GM12878 (cell line): ENCODE results near the gene PARD6B. TPM values are rescaled to one million over a fixed set of nuclear protein-coding genes. Genes with fewer than 3 reads are reported as not detected.

Experiments used
- ATAC-seq: fragments of 200-7000 bp; cut with Tn5 transposase; 3 replicates; pipeline ENCODE4 v1.9.1; 2020; ENCODE audit warnings: mild to moderate bottlenecking, moderate library complexity
- BruUV-seq: library from RNA; stranded (reverse); fragments of 400-500 nt; replicated peaks from 2 replicates; lab custom pipeline; 2021; lab: Mats Ljungman, UMichigan
- CTCF ChIA-PET: fragments of 300-600 bp; sonication (Branson Sonifier 250); formaldehyde crosslinking; extraction: SDS; loops from one replicate; lab custom pipeline; 2021; ENCODE audit warnings: inconsistent platforms; lab: Yijun Ruan, JAX
- POLR2A ChIA-PET: fragments of 350-600 bp; formaldehyde crosslinking; extraction: SDS; loops from one replicate; lab custom pipeline; 2021; ENCODE audit warnings: inconsistent platforms; lab: Charles Lee
- RAD21 ChIA-PET: fragments of 300-600 bp; sonication (Branson Sonifier 250); formaldehyde crosslinking; loops from one replicate; lab custom pipeline; 2023; ENCODE audit warnings: antibody characterized with exemption; ENCODE audit not compliant: unreplicated experiment; lab: Charles Lee
- SMC1A ChIA-PET: fragments of 300-600 bp; sonication (Branson Sonifier 250); formaldehyde crosslinking; loops from one replicate; lab custom pipeline; 2023; ENCODE audit not compliant: unreplicated experiment, uncharacterized antibody; lab: Charles Lee
- DNase-seq: peaks from one replicate; pipeline ENCODE4 v3.0.0-alpha.2; 2011; ENCODE audit warnings: low read depth, low spot score
- FAIRE-seq: peaks from 3 replicates; lab custom pipeline; 2011; peaks lifted over from hg19 to GRCh38; lab: Jason Lieb, UNC
- H2AFZ ChIP-seq: 2 replicates; pipeline ENCODE4 v1.6.0; 2011; ENCODE audit warnings: low read depth, low read length, control low read depth; ENCODE audit not compliant: control insufficient read depth
- H3K27ac ChIP-seq: 2 replicates; pipeline ENCODE4 v1.5.1; 2011; ENCODE audit warnings: control low read depth; ENCODE audit not compliant: control insufficient read depth, insufficient read depth
- H3K27me3 ChIP-seq, 2 experiments: replicated peaks in 1 of 2; 2 replicates each; pipeline versions ENCODE4 v1.6.0 to v1.6.1; 2011; ENCODE audit warnings: low read length in 1 of 2; ENCODE audit not compliant: control insufficient read depth in 2 of 2, insufficient read depth in 2 of 2
- H3K36me3 ChIP-seq, 2 experiments: 2 replicates each; pipeline ENCODE4 v1.5.1; 2011; ENCODE audit warnings: low read length in 1 of 2; ENCODE audit not compliant: control insufficient read depth in 2 of 2, insufficient read depth in 2 of 2
- H3K4me1 ChIP-seq: 2 replicates; pipeline ENCODE4 v1.6.1; 2011; ENCODE audit warnings: mild to moderate bottlenecking, low read length, moderate library complexity, mixed read lengths; ENCODE audit not compliant: control insufficient read depth, insufficient read depth
- H3K4me2 ChIP-seq: 2 replicates; pipeline ENCODE4 v1.6.0; 2011; ENCODE audit warnings: control low read depth; ENCODE audit not compliant: control insufficient read depth, insufficient read depth
- H3K4me3 ChIP-seq: fragments of 200-600 bp; sonication (generic); 2 replicates; pipeline ENCODE4 v1.5.1; 2016
- H3K79me2 ChIP-seq: 2 replicates; pipeline ENCODE4 v1.6.0; 2011; ENCODE audit warnings: low read length; ENCODE audit not compliant: control insufficient read depth, insufficient read depth
- H3K9ac ChIP-seq: 2 replicates; pipeline ENCODE4 v1.8.0; 2011; ENCODE audit warnings: low read length, control low read depth, mixed read lengths; ENCODE audit not compliant: control insufficient read depth, insufficient read depth
- H3K9me3 ChIP-seq: replicated peaks from 3 replicates; pipeline ENCODE4 v1.5.1; 2011; ENCODE audit warnings: mild to moderate bottlenecking, low read length; ENCODE audit not compliant: control insufficient read depth, insufficient read depth
- H4K20me1 ChIP-seq: 2 replicates; pipeline ENCODE4 v1.6.0; 2011; ENCODE audit not compliant: control insufficient read depth, insufficient read depth
- BACH1 ChIP-seq: fragments of 450-650 bp; IDR thresholded peaks from 2 replicates; pipeline ENCODE4 v1.6.1; 2017; ENCODE audit warnings: mild to moderate bottlenecking, borderline replicate concordance
- DPF2 ChIP-seq: fragments of 450-650 bp; IDR thresholded peaks from 2 replicates; pipeline ENCODE4 v1.6.1; 2017; ENCODE audit warnings: mild to moderate bottlenecking
- EED ChIP-seq: sonication (generic); IDR thresholded peaks from 2 replicates; pipeline ENCODE4 v1.6.1; 2016; ENCODE audit warnings: antibody characterized with exemption, low read depth
- GABPA ChIP-seq: IDR thresholded peaks from 2 replicates; pipeline ENCODE4 v1.6.1; 2014; ENCODE audit warnings: antibody characterized with exemption, low read depth, mild to moderate bottlenecking, inconsistent platforms
- GATAD2B ChIP-seq: fragments of 450-650 bp; conservative IDR thresholded peaks from 2 replicates; pipeline ENCODE4 v1.6.1; 2017; ENCODE audit warnings: low read depth, mild to moderate bottlenecking, moderate library complexity
- HCFC1 ChIP-seq: fragments of 150-350 bp; IDR thresholded peaks from 2 replicates; pipeline ENCODE4 v1.6.1; 2014; ENCODE audit warnings: low read length
- HDAC6 ChIP-seq: fragments of 200-600 bp; sonication (generic); IDR thresholded peaks from one replicate; pipeline ENCODE4 v1.8.0; 2017; ENCODE audit warnings: antibody characterized with exemption; ENCODE audit not compliant: unreplicated experiment
- KLF5 ChIP-seq: fragments of 450-650 bp; IDR thresholded peaks from 2 replicates; pipeline ENCODE4 v1.6.1; 2014; ENCODE audit warnings: mild to moderate bottlenecking; ENCODE audit not compliant: partially characterized antibody
- MTA2 ChIP-seq: fragments of 450-650 bp; IDR thresholded peaks from 2 replicates; pipeline ENCODE4 v1.6.1; 2016; ENCODE audit warnings: low read depth, mild to moderate bottlenecking, moderate library complexity
- NFYA ChIP-seq: IDR thresholded peaks from 2 replicates; pipeline ENCODE4 v1.6.1; 2011; ENCODE audit warnings: low read depth, mild to moderate bottlenecking, low read length, improper control_type of control experiment, borderline replicate concordance
- NRF1 ChIP-seq: conservative IDR thresholded peaks from 2 replicates; pipeline ENCODE4 v1.6.1; 2011; ENCODE audit warnings: mild to moderate bottlenecking, low read depth, low read length, improper control_type of control experiment
- POLR2A ChIP-seq: IDR thresholded peaks from 2 replicates; pipeline ENCODE4 v1.6.1; 2011; ENCODE audit warnings: low read depth, mild to moderate bottlenecking, low read length
- REST ChIP-seq: IDR thresholded peaks from 2 replicates; pipeline ENCODE4 v1.6.1; 2012; ENCODE audit warnings: mild to moderate bottlenecking, low read depth, low read length
- SUZ12 ChIP-seq: fragments of 200-600 bp; sonication (generic); IDR thresholded peaks from one replicate; pipeline ENCODE4 v1.6.1; 2018; ENCODE audit warnings: antibody characterized with exemption, mild to moderate bottlenecking; ENCODE audit not compliant: unreplicated experiment
- TBL1XR1 ChIP-seq: IDR thresholded peaks from 2 replicates; pipeline ENCODE4 v1.6.1; 2012; ENCODE audit warnings: low read depth, low read length, improper control_type of control experiment
- TCF7 ChIP-seq: IDR thresholded peaks from 2 replicates; pipeline ENCODE4 v1.6.1; 2014; ENCODE audit warnings: antibody characterized with exemption, borderline replicate concordance
- WRNIP1 ChIP-seq: IDR thresholded peaks from 2 replicates; pipeline ENCODE4 v1.6.1; 2011; ENCODE audit warnings: low read depth, low read length, improper control_type of control experiment, borderline replicate concordance
- WGBS: methylation state at CpG from one replicate; pipeline ENCODE4 v1.1.6; 2016; ENCODE audit warnings: low lambda C conversion rate; ENCODE audit not compliant: insufficient replicate concordance, insufficient coverage; ENCODE audit errors: missing lambda C conversion rate; 5-methylcytosine and 5-hydroxymethylcytosine counted together
- in situ Hi-C: fragments of 300-500 bp; cut with MboI; formaldehyde crosslinking; loops from 9 replicates; pipeline ENCODE4 v1.14.3; 2018; ENCODE audit warnings: mixed read lengths
- intact Hi-C: fragments of 100-400 bp; cut with micrococcal nuclease; formaldehyde crosslinking; loops from one replicate; pipeline ENCODE4 v1.14.2; 2022; ENCODE audit not compliant: unreplicated experiment
- polyA plus RNA-seq, 11 experiments: library from polyadenylated mRNA; depleted of rRNA in 4 of 11; unstranded in 6 of 11; stranded (reverse) in 5 of 11; fragments of >200 nt; fragmentation: Nextera tagmentation in 4 of 11; fragmentation: Illumina TruSeq in 1 of 11; extraction: Ambion mirVana in 4 of 11; extraction: Trizol in 1 of 11; gene quantifications; 1 replicate in 1 of 11; 2 replicates in 10 of 11; pipeline versions ENCODE4 v1.2.1 to v1.2.3, GENCODE V29; 2011 to 2016; ENCODE audit warnings: inconsistent platforms in 2 of 11, missing spikeins in 2 of 11, low read depth in 1 of 11
- total RNA-seq, 4 experiments: library from RNA; depleted of rRNA in 3 of 4; stranded (reverse); fragments of >200 nt in 3 of 4; fragmentation: Illumina TruSeq in 1 of 4; extraction: Trizol in 1 of 4; gene quantifications; 2 replicates each; pipeline versions ENCODE4 v1.2.1 to v1.2.3, GENCODE V29; 2013 to 2021
- TF ChIP-seq, protein P1 (sequence below): IDR thresholded peaks from 2 replicates; pipeline ENCODE4 v1.6.1; 2012; ENCODE audit warnings: low read depth, low read length, improper control_type of control experiment

PARD6B gene
- total and polyA plus RNA-seq, 10 of the 15 experiments (the other 5 are each of a cell fraction or from before 2014, with no cell fraction given): 0.57 to 4.7 (median 2.0) TPM

GRCh38 chr20:50801747-50802125 is 70.4 kb downstream of the PARD6B start (continued):
- no peak for TF ChIP-seq HCFC1

GRCh38 chr20:50802289-50802688 is 70.9 kb downstream of the PARD6B start:
- BruUV-seq: no TSS peak
- no peak overlapping the region for H3K4me2 ChIP-seq
- H4K20me1 ChIP-seq: no peaks in the 10 kb centered on the region
- no peak overlapping the region for H3K9ac ChIP-seq
- intact Hi-C loops: no loop called here
- ChIA-PET RAD21 (interaction anchor here (0.6 to 1.0 kb wide), 2 partner anchors 125 to 182 kb away, joined by 3 to 4 read pairs; no protein-coding TSS in a partner anchor), SMC1A (interaction anchor here (1.0 kb wide), 1 partner anchor 19 kb away, joined by 3 read pairs; no protein-coding TSS in a partner anchor), POLR2A (interaction anchor here (1.0 kb wide), 1 partner anchor 12 kb away, joined by 9 read pairs; no protein-coding TSS in a partner anchor), CTCF (interaction anchor here (0.9 to 1.3 kb wide), 3 partner anchors 9 to 127 kb away, joined by 3 to 5 read pairs (median 3); no protein-coding TSS in a partner anchor)
- in situ Hi-C loops: loop anchor here (10.0 to 25.0 kb wide), 2 partner anchors 287 to 1385 kb away; partner anchors contain the start of genes PTPN1 and ZFP64
- no peak for TF ChIP-seq MTA2
- no peak for TF ChIP-seq GABPA
- TF ChIP-seq, protein P1, sequence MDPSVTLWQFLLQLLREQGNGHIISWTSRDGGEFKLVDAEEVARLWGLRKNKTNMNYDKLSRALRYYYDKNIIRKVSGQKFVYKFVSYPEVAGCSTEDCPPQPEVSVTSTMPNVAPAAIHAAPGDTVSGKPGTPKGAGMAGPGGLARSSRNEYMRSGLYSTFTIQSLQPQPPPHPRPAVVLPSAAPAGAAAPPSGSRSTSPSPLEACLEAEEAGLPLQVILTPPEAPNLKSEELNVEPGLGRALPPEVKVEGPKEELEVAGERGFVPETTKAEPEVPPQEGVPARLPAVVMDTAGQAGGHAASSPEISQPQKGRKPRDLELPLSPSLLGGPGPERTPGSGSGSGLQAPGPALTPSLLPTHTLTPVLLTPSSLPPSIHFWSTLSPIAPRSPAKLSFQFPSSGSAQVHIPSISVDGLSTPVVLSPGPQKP: no peak
- no peak for TF ChIP-seq WRNIP1
- no peak for TF ChIP-seq NFYA
- no peak for TF ChIP-seq DPF2
- TF ChIP-seq TCF7: no peak
- TF ChIP-seq POLR2A: no peak
- no peak for TF ChIP-seq BACH1
- TF ChIP-seq TBL1XR1: no peak
- no peak for TF ChIP-seq REST
- TF ChIP-seq GATAD2B: no peak
- TF ChIP-seq KLF5: no peak
- no peak for TF ChIP-seq NRF1
- TF ChIP-seq HDAC6: no peak
- no peak for TF ChIP-seq EED
- TF ChIP-seq SUZ12: no peak
- no peaks in the 10 kb centered on the region for H3K27me3 ChIP-seq
- no peak overlapping the region for H3K4me3 ChIP-seq
- H2AFZ ChIP-seq: no peak overlapping the region
- 93% methylated on average over 8 of the region's 8 CpGs for WGBS
- FAIRE-seq (no peak), DNase-seq (no peak), ATAC-seq (no peak)
- peaks cover 78% of the 10 kb centered on the region for H3K79me2 ChIP-seq
- H3K36me3 ChIP-seq: 0 out of 4 replicates have a peak, but pooled peaks cover 1 to 2% of the 10 kb centered on the region in 2 experiments
- no peaks in the 10 kb centered on the region for H3K9me3 ChIP-seq
- peaks cover 38% of the 10 kb centered on the region for H3K4me1 ChIP-seq
- no peak overlapping the region for H3K27ac ChIP-seq
